Right lobe of liver (tissue), 6 donors: Measurements from ENCODE around the gene ROCK2. TPM values are rescaled to one million over a fixed set of nuclear protein-coding genes. Genes with fewer than 3 reads are reported as not detected.

Source experiments
- ATAC-seq, 4 donors: fragments of 200-7000 bp; cut with Tn5 transposase; one replicate each; pipeline ENCODE4 v1.9.1; 2020; ENCODE audit warnings: mild to moderate bottlenecking in 4 of 4, moderate library complexity in 4 of 4
- DNase-seq, 3 donors: peaks; one replicate each; pipeline ENCODE4 v3.0.0-alpha.2; 2020
- H3K27ac ChIP-seq, 3 donors: fragments of 200-600 bp; one replicate each; pipeline ENCODE4 v1.8.0; 2022
- H3K27me3 ChIP-seq, 2 donors: fragments of 200-600 bp; one replicate each; pipeline ENCODE4 v1.8.0; 2022
- H3K36me3 ChIP-seq, 4 donors: fragments of 200-600 bp; sonication (generic) in 1 of 4; one replicate each; pipeline versions ENCODE4 v1.5.1 to v1.8.0; 2017 to 2022; ENCODE audit warnings: control low read depth in 1 of 4
- H3K4me1 ChIP-seq, 4 donors: fragments of 200-600 bp; sonication (generic) in 1 of 4; one replicate each; pipeline versions ENCODE4 v1.5.1 to v1.8.0; 2017 to 2022; ENCODE audit warnings: control low read depth in 1 of 4
- H3K4me3 ChIP-seq, 3 donors: fragments of 200-600 bp; one replicate each; pipeline ENCODE4 v1.8.0; 2022
- H3K9me3 ChIP-seq, 4 donors: fragments of 200-600 bp; sonication (generic) in 1 of 4; one replicate each; pipeline versions ENCODE4 v1.5.1 to v1.8.0; 2017 to 2022; ENCODE audit warnings: control low read depth in 1 of 4
- CTCF ChIP-seq, 4 donors: fragments of 200-600 bp in 3 of 4; fragments of 450-650 bp in 1 of 4; IDR thresholded peaks; one replicate each; pipeline versions ENCODE4 v1.5.1 to v1.8.0; 2016 to 2022; ENCODE audit warnings: antibody characterized with exemption in 4 of 4, mild to moderate bottlenecking in 2 of 4
- POLR2A ChIP-seq: fragments of 450-650 bp; IDR thresholded peaks from one replicate; pipeline ENCODE4 v1.6.1; 2017; ENCODE audit warnings: antibody characterized with exemption, mild to moderate bottlenecking
- WGBS: methylation state at CpG from one replicate; pipeline ENCODE4 v1.1.6; 2018; ENCODE audit warnings: low coverage, low lambda C conversion rate; ENCODE audit not compliant: insufficient coverage; ENCODE audit errors: missing lambda C conversion rate; 5-methylcytosine and 5-hydroxymethylcytosine counted together
- intact Hi-C, 2 donors: fragments of 100-400 bp; cut with DNase I; formaldehyde crosslinking; loops; one replicate each; pipeline versions ENCODE4 v1.11.2 to v1.14.1; 2022
- total RNA-seq, 6 experiments: library from RNA; depleted of rRNA in 2 of 6; stranded (reverse); fragments of >200 nt in 2 of 6; fragmentation: NEBNext Ultra II Directional in 3 of 6; extraction: Animal tissue kit (Norgen Biotek cat#: 25700) in 3 of 6; gene quantifications; one replicate each; pipeline versions ENCODE4 v1.1.0 to v1.2.4, GENCODE V29; 2016 to 2023
- donor health status: DM: no; HTN: yes; CAD: no.
- donor health status: DM: no; HTN: no; CAD: no.
- donor health status: DM: no; HTN: no; CAD: no.
- donor health status: DM: no; HTN: yes; CAD: no.
- donor health status: DM: no; HTN: yes; CAD: no.

The ROCK2 gene
- total RNA-seq, 6 experiments from 2014 or later: 11.6 to 23.9 (median 19.8) TPM

- no peak for TF ChIP-seq CTCF (IDR thresholded peaks at IDR 0.05)
- no peak for TF ChIP-seq POLR2A
- Histone ChIP-seq H3K9me3 (no peaks in the 10 kb centered on the region), H3K27ac (peak overlapping the region in 2 of 3 donors; percentile 64 to 82), H3K4me3 (no peak overlapping the region), H3K4me1 (peaks cover 0 to 41% (median 18%) of the 10 kb centered on the region in 4 donors), H3K36me3 (no peaks in the 10 kb centered on the region), H3K27me3 (no peaks in the 10 kb centered on the region)
- intact Hi-C loops: no loop called here
- DNase-seq (peak; percentile 75 to 93 (median 93)), ATAC-seq (peak; percentile 82 to 93 (median 88))
- WGBS: 40% methylated on average over 16 of the region's 18 CpGs
These were observed 45.3 kb upstream of the ROCK2 start for GRCh38 chr2:11389551-11390398.

GRCh38 chr2:11389052-11389420 lies 44.6 kb upstream of the ROCK2 start:
- Histone ChIP-seq H3K27ac (peak overlapping the region in 2 of 3 donors; percentile 64 to 82), H3K4me1 (peaks cover 0 to 41% (median 18%) of the 10 kb centered on the region in 4 donors), H3K27me3 (no peaks in the 10 kb centered on the region), H3K9me3 (no peaks in the 10 kb centered on the region), H3K36me3 (no peaks in the 10 kb centered on the region), H3K4me3 (no peak overlapping the region)
- intact Hi-C loops: no loop called here
- 72% methylated on average over 6 of the region's 6 CpGs for WGBS
- ATAC-seq (no peak), DNase-seq (no peak)
- TF ChIP-seq CTCF (IDR thresholded peaks at IDR 0.05): no peak
- TF ChIP-seq POLR2A: no peak

- Histone ChIP-seq H3K27ac (peak overlapping the region in 2 of 3 donors; percentile 64 to 82), H3K9me3 (no peaks in the 10 kb centered on the region), H3K27me3 (no peaks in the 10 kb centered on the region), H3K4me1 (peaks cover 0 to 41% (median 18%) of the 10 kb centered on the region in 4 donors), H3K36me3 (no peaks in the 10 kb centered on the region), H3K4me3 (peak overlapping the region in 2 of 3 donors; percentile 9 to 21)
- intact Hi-C loops: no loop called here
- 40% methylated on average over 7 of the region's 8 CpGs for WGBS
- DNase-seq: no peak
- ATAC-seq: peak in 2 of 4 donors; percentile 7 to 10
- TF ChIP-seq POLR2A: no peak
- TF ChIP-seq CTCF (IDR thresholded peaks at IDR 0.05): no peak
These were observed 44.0 kb upstream of the ROCK2 start for GRCh38 chr2:11388262-11389051.

GRCh38 chr2:11387843-11388242 lies 43.4 kb upstream of the ROCK2 start:
- ATAC-seq: peak; percentile 55 to 69 (median 58)
- Histone ChIP-seq H3K9me3 (no peaks in the 10 kb centered on the region), H3K27me3 (no peaks in the 10 kb centered on the region), H3K27ac (peak overlapping the region in 2 of 3 donors; percentile 64 to 82), H3K4me1 (peaks cover 0 to 41% (median 18%) of the 10 kb centered on the region in 4 donors), H3K36me3 (no peaks in the 10 kb centered on the region), H3K4me3 (peak overlapping the region in 2 of 3 donors; percentile 9 to 21)
- intact Hi-C loops: no loop called here
- DNase-seq: peak; percentile 42 to 72 (median 60)
- WGBS: 28% methylated on average over 8 of the region's 8 CpGs
- no peak for TF ChIP-seq POLR2A

- Histone ChIP-seq H3K27ac (no peak overlapping the region), H3K4me1 (peaks cover 0 to 41% (median 18%) of the 10 kb centered on the region in 4 donors)
These were observed 42.6 kb upstream of the ROCK2 start for GRCh38 chr2:11387100-11387390.

More at GRCh38 chr2:11387100-11387390, 42.6 kb upstream of the ROCK2 start:
- 76% methylated on average over 7 of the region's 9 CpGs for WGBS
- DNase-seq: peak in 1 of 3 donors; percentile 25
- TF ChIP-seq CTCF (IDR thresholded peaks at IDR 0.05) (no peak), POLR2A (no peak)
- no peaks in the 10 kb centered on the region for H3K36me3 ChIP-seq
- ATAC-seq: no peak
- H3K9me3 ChIP-seq: no peaks in the 10 kb centered on the region
- intact Hi-C loops: no loop called here
- H3K27me3 ChIP-seq: no peaks in the 10 kb centered on the region
- H3K4me3 ChIP-seq: no peak overlapping the region
